Thoracic aorta (tissue), 2 donors: Measurements from ENCODE around the gene RANBP17. TPM values are rescaled to one million over a fixed set of nuclear protein-coding genes. Genes with fewer than 3 reads are reported as not detected.
"Not testable (repeated sequence)": the region's sequence is repeated elsewhere in the genome, so short reads cannot be mapped to it uniquely, and the experiment has no call there.

Experiments
- ATAC-seq: fragments of 150-250 bp; one replicate; pipeline ENCODE4 v1.8.0; 2017; ENCODE audit warnings: low read depth; ENCODE audit not compliant: insufficient number of reproducible peaks, low FRiP score
- DNase-seq: peaks from one replicate; pipeline ENCODE4 v3.0.0-alpha.2; 2020; ENCODE audit warnings: low spot score
- H3K27ac ChIP-seq, 2 donors: fragments of 200-600 bp; sonication (generic); 1 replicate in 1 of 2; 2 replicates in 1 of 2; pipeline ENCODE4 v1.5.1; 2016; ENCODE audit warnings: mild to moderate bottlenecking in 2 of 2, moderate library complexity in 2 of 2
- H3K27me3 ChIP-seq: fragments of 200-600 bp; sonication (generic); replicated peaks from 2 replicates; pipeline ENCODE4 v1.6.0; 2016; ENCODE audit warnings: mild to moderate bottlenecking; ENCODE audit not compliant: insufficient read depth
- H3K36me3 ChIP-seq: fragments of 200-600 bp; sonication (generic); one replicate; pipeline ENCODE4 v1.5.1; 2016
- H3K4me1 ChIP-seq, 2 donors: fragments of 200-600 bp; sonication (generic); 1 replicate in 1 of 2; 2 replicates in 1 of 2; pipeline versions ENCODE4 v1.5.1 to v1.6.0; 2016; ENCODE audit warnings: low read depth in 2 of 2, mild to moderate bottlenecking in 1 of 2; ENCODE audit not compliant: control insufficient read depth in 1 of 2
- H3K4me3 ChIP-seq: fragments of 200-600 bp; sonication (generic); 2 replicates; pipeline ENCODE4 v1.5.1; 2016; ENCODE audit warnings: mild to moderate bottlenecking
- H3K9me3 ChIP-seq: fragments of 200-600 bp; sonication (generic); 2 replicates; pipeline ENCODE4 v1.5.1; 2016
- CTCF ChIP-seq: fragments of 200-600 bp; sonication (generic); IDR thresholded peaks from one replicate; pipeline ENCODE4 v1.5.1; 2019; ENCODE audit warnings: antibody characterized with exemption
- total RNA-seq, 2 donors: library from RNA; depleted of rRNA; stranded (reverse); fragments of >200 nt; gene quantifications; one replicate each; pipeline versions ENCODE4 v1.1.0 to v1.2.3, GENCODE V29; 2016

The RANBP17 gene
- total RNA-seq, 2 donors from 2014 or later, result 8.4 to 31.1 TPM

- no peaks in the 10 kb centered on the region for H3K9me3 ChIP-seq
- no peaks in the 10 kb centered on the region for H3K36me3 ChIP-seq
- TF ChIP-seq CTCF, result no peak
- H3K4me3 ChIP-seq, result no peak overlapping the region
- H3K4me1 ChIP-seq, result no peaks in the 10 kb centered on the region
- H3K27me3 ChIP-seq, result no peaks in the 10 kb centered on the region
- no peak for ATAC-seq
- no peak overlapping the region for H3K27ac ChIP-seq
- DNase-seq, result no peak
Observed at GRCh38 chr5:170913573-170913972, 51.8 kb downstream of the RANBP17 start.

GRCh38 chr5:170917113-170917512 is 55.3 kb downstream of the RANBP17 start:
- no peak overlapping the region for H3K4me3 ChIP-seq
- H3K4me1 ChIP-seq, result no peaks in the 10 kb centered on the region
- TF ChIP-seq CTCF, result no peak
- ATAC-seq (no peak), DNase-seq (no peak)
- H3K27ac ChIP-seq, result no peak overlapping the region
- no peaks in the 10 kb centered on the region for H3K9me3 ChIP-seq
- H3K36me3 ChIP-seq, result no peaks in the 10 kb centered on the region
- no peaks in the 10 kb centered on the region for H3K27me3 ChIP-seq

- no peak for ATAC-seq
- no peak for DNase-seq
Observed at GRCh38 chr5:170920196-170920595, 58.4 kb downstream of the RANBP17 start.

GRCh38 chr5:170922331-170922730 is 60.5 kb downstream of the RANBP17 start:
- ATAC-seq, result not testable (repeated sequence)

More at GRCh38 chr5:170920196-170920595, 58.4 kb downstream of the RANBP17 start:
- Histone ChIP-seq H3K27me3 (no peaks in the 10 kb centered on the region), H3K36me3 (no peaks in the 10 kb centered on the region), H3K27ac (no peak overlapping the region), H3K9me3 (no peaks in the 10 kb centered on the region), H3K4me3 (no peak overlapping the region), H3K4me1 (no peaks in the 10 kb centered on the region)
- no peak for TF ChIP-seq CTCF

GRCh38 chr5:170923910-170924620 is 62.2 kb downstream of the RANBP17 start:
- ATAC-seq (no peak), DNase-seq (no peak)
- TF ChIP-seq CTCF, result no peak
- Histone ChIP-seq H3K4me3 (no peak overlapping the region), H3K27ac (no peak overlapping the region), H3K27me3 (no peaks in the 10 kb centered on the region), H3K9me3 (no peaks in the 10 kb centered on the region), H3K4me1 (no peaks in the 10 kb centered on the region), H3K36me3 (no peaks in the 10 kb centered on the region)

More at GRCh38 chr5:170922331-170922730, 60.5 kb downstream of the RANBP17 start:
- H3K27me3 ChIP-seq, H3K4me3 ChIP-seq, H3K4me1 ChIP-seq, DNase-seq, H3K27ac ChIP-seq, H3K9me3 ChIP-seq, H3K36me3 ChIP-seq: not testable (repeated sequence)

GRCh38 chr5:170935534-170936218 is 73.9 kb downstream of the RANBP17 start:
- H3K4me3 ChIP-seq, ATAC-seq, H3K36me3 ChIP-seq, H3K27me3 ChIP-seq, H3K27ac ChIP-seq, H3K4me1 ChIP-seq, H3K9me3 ChIP-seq, DNase-seq: not testable (repeated sequence)
